HepG2 (cell line): ENCODE results near the gene RAB5B. TPM values are rescaled to one million over a fixed set of nuclear protein-coding genes. Genes with fewer than 3 reads are reported as not detected.

ENCODE experiments used
- ARID2 ChIP-seq: sonication (generic); formaldehyde crosslinking; IDR thresholded peaks from 2 replicates; pipeline ENCODE4 v1.8.1; 2022; ENCODE audit warnings: mild to moderate bottlenecking, missing genetic modification reagents, borderline replicate concordance
- ARID5B ChIP-seq: IDR thresholded peaks from 2 replicates; pipeline ENCODE4 v1.4.0; 2020; ENCODE audit warnings: mild to moderate bottlenecking, missing genetic modification reagents
- ATF2 ChIP-seq: sonication (generic); formaldehyde crosslinking; IDR thresholded peaks from 2 replicates; pipeline ENCODE4 v1.4.0; 2020; ENCODE audit warnings: missing genetic modification reagents
- BCL3 ChIP-seq: sonication (generic); formaldehyde crosslinking; IDR thresholded peaks from 2 replicates; pipeline ENCODE4 v1.5.1; 2020; ENCODE audit warnings: mild to moderate bottlenecking, missing genetic modification reagents, moderate library complexity
- EED ChIP-seq: sonication (generic); formaldehyde crosslinking; IDR thresholded peaks from 2 replicates; pipeline ENCODE4 v1.5.0; 2020; ENCODE audit warnings: mild to moderate bottlenecking, missing genetic modification reagents
- HHEX ChIP-seq: IDR thresholded peaks from 2 replicates; pipeline ENCODE4 v1.6.1; 2016; ENCODE audit warnings: control low read depth
- HNRNPUL1 ChIP-seq: fragments of 200-400 bp; formaldehyde crosslinking; IDR thresholded peaks from 2 replicates; pipeline ENCODE4 v1.6.1; 2017; ENCODE audit warnings: low read depth, mild to moderate bottlenecking, low read length, moderate library complexity
- IRF2 ChIP-seq: IDR thresholded peaks from 2 replicates; pipeline ENCODE4 v1.6.1; 2018; ENCODE audit warnings: missing genetic modification reagents, missing compliant biosample characterization
- KDM5A ChIP-seq: fragments of 200-600 bp; sonication (generic); IDR thresholded peaks from 2 replicates; pipeline ENCODE4 v1.7.0; 2018; ENCODE audit warnings: antibody characterized with exemption, mild to moderate bottlenecking, low read length, borderline replicate concordance
- MXI1 ChIP-seq: IDR thresholded peaks from 3 replicates; pipeline ENCODE4 v1.6.1; 2012; ENCODE audit warnings: low read depth, low read length, inconsistent platforms, borderline replicate concordance
- MYC ChIP-seq: sonication (generic); formaldehyde crosslinking; IDR thresholded peaks from 2 replicates; pipeline ENCODE4 v1.9.0; 2021; ENCODE audit warnings: missing genetic modification reagents, borderline replicate concordance
- PHF21A ChIP-seq: sonication (generic); formaldehyde crosslinking; IDR thresholded peaks from 2 replicates; pipeline ENCODE4 v1.5.0; 2020; ENCODE audit warnings: mild to moderate bottlenecking, missing genetic modification reagents
- POLR2AphosphoS2 ChIP-seq: IDR thresholded peaks from 2 replicates; pipeline ENCODE4 v1.6.1; 2011; ENCODE audit warnings: low read depth, low read length, improper control_type of control experiment
- RFXANK ChIP-seq: IDR thresholded peaks from 2 replicates; pipeline ENCODE4 v1.6.1; 2016
- RORA ChIP-seq: sonication (generic); formaldehyde crosslinking; IDR thresholded peaks from 2 replicates; pipeline ENCODE4 v1.5.0; 2020; ENCODE audit warnings: mild to moderate bottlenecking, missing genetic modification reagents, moderate library complexity
- TRIM22 ChIP-seq: fragments of 450-650 bp; IDR thresholded peaks from 2 replicates; pipeline ENCODE4 v1.6.1; 2017
- WIZ ChIP-seq: sonication (generic); formaldehyde crosslinking; IDR thresholded peaks from 2 replicates; pipeline ENCODE4 v1.5.1; 2020; ENCODE audit warnings: mild to moderate bottlenecking, missing genetic modification reagents
- ZBTB3 ChIP-seq: sonication (generic); formaldehyde crosslinking; IDR thresholded peaks from 2 replicates; pipeline ENCODE4 v1.4.0; 2020; ENCODE audit warnings: low read depth, mild to moderate bottlenecking, moderate library complexity, missing genetic modification reagents, borderline replicate concordance
- ZKSCAN5 ChIP-seq: sonication (generic); formaldehyde crosslinking; IDR thresholded peaks from 2 replicates; pipeline ENCODE4 v1.5.1; 2020; ENCODE audit warnings: mild to moderate bottlenecking, missing genetic modification reagents
- ZNF24 ChIP-seq: fragments of 450-650 bp; IDR thresholded peaks from 2 replicates; pipeline ENCODE4 v1.6.1; 2017; ENCODE audit warnings: antibody characterized with exemption, mild to moderate bottlenecking
- ZNF263 ChIP-seq: sonication (generic); formaldehyde crosslinking; IDR thresholded peaks from 2 replicates; pipeline ENCODE4 v1.4.0; 2020; ENCODE audit warnings: missing genetic modification reagents
- ZNF274 ChIP-seq: sonication (generic); formaldehyde crosslinking; IDR thresholded peaks from 2 replicates; pipeline ENCODE4 v1.5.1; 2020; ENCODE audit warnings: mild to moderate bottlenecking, missing genetic modification reagents
- ZNF343 ChIP-seq: sonication (generic); formaldehyde crosslinking; IDR thresholded peaks from 2 replicates; pipeline ENCODE4 v1.4.0; 2020; ENCODE audit warnings: mild to moderate bottlenecking, missing genetic modification reagents
- ZNF782 ChIP-seq: sonication (generic); formaldehyde crosslinking; IDR thresholded peaks from 2 replicates; pipeline ENCODE4 v1.4.0; 2020; ENCODE audit warnings: missing genetic modification reagents, mild to moderate bottlenecking, borderline replicate concordance
- ZSCAN29 ChIP-seq: sonication (generic); formaldehyde crosslinking; conservative IDR thresholded peaks from 2 replicates; pipeline ENCODE4 v1.4.0; 2020; ENCODE audit warnings: mild to moderate bottlenecking, missing genetic modification reagents
- polyA plus RNA-seq, 8 experiments: library from polyadenylated mRNA; depleted of rRNA in 3 of 8; stranded (reverse) in 7 of 8; unstranded in 1 of 8; fragments of >200 nt; fragmentation: Illumina TruSeq in 4 of 8; extraction: Trizol in 4 of 8; gene quantifications; 2 replicates each; pipeline versions ENCODE4 v1.2.1 to v1.2.3, GENCODE V29; 2011 to 2016; ENCODE audit warnings: low read depth in 4 of 8, missing spikeins in 1 of 8, mixed read lengths in 1 of 8; ENCODE audit not compliant: insufficient read depth in 1 of 8
- total RNA-seq, 5 experiments: library from RNA; depleted of rRNA; stranded (reverse); fragments of >200 nt; fragmentation: Illumina TruSeq; extraction: Trizol; gene quantifications; 2 replicates each; pipeline ENCODE4 v1.2.3, GENCODE V29; 2016; ENCODE audit warnings: low read depth in 1 of 5

The RAB5B gene
- total and polyA plus RNA-seq, 2 of the 13 experiments (the other 11 are each of a cell fraction or from before 2014, with no cell fraction given) = 26.0 to 68.3 TPM

- TF ChIP-seq EED (no peak), TRIM22 (no peak), PHF21A (peak; percentile 93), ZSCAN29 (CRISPR knock-in tag) (no peak), ZNF782 (no peak), MXI1 (no peak), MYC (no peak), ARID2 (CRISPR knock-in tag) (peak; percentile 36; the same call in 1 of the 2 replicates), KDM5A (no peak), ZNF343 (CRISPR knock-in tag) (no peak), WIZ (CRISPR knock-in tag) (no peak), ZBTB3 (CRISPR knock-in tag) (no peak), IRF2 (CRISPR knock-in tag) (peak; percentile 59; the same call in 1 of the 2 replicates), HHEX (CRISPR knock-in tag) (no peak), HNRNPUL1 (no peak), BCL3 (CRISPR knock-in tag) (no peak), RFXANK (no peak), ZNF24 (no peak), ZNF274 (CRISPR knock-in tag) (no peak), POLR2AphosphoS2 (no peak), ZKSCAN5 (CRISPR knock-in tag) (no peak), ZNF263 (no peak), ATF2 (CRISPR knock-in tag) (no peak), RORA (CRISPR knock-in tag) (no peak), ARID5B (peak; percentile 94)
These were observed 36.3 kb downstream of the RAB5B start (continued) for GRCh38 chr12:56010111-56010570.
